Measurements from ENCODE around the gene MYO18B.

The MYO18B gene

GRCh38 chr22:25817092-25817943 lies 75.3 kb downstream of the MYO18B start:
- DNase-seq (ENCODE audit: extremely low read depth in 1 of 2, low read depth in 1 of 2): no peak

- DNase-seq (ENCODE audit: extremely low read depth in 1 of 2, low read depth in 1 of 2): no peak
Measured at GRCh38 chr22:25818541-25818940, 76.6 kb downstream of the MYO18B start.

- DNase-seq (ENCODE audit: extremely low read depth in 1 of 2, low read depth in 1 of 2): no peak
Measured at GRCh38 chr22:25822344-25822743, 80.4 kb downstream of the MYO18B start.

- no peak for DNase-seq (ENCODE audit: extremely low read depth in 1 of 2, low read depth in 1 of 2)
Measured at GRCh38 chr22:25823276-25823675, 81.3 kb downstream of the MYO18B start.

GRCh38 chr22:25824828-25825423 lies 82.9 kb downstream of the MYO18B start:
- no peak for DNase-seq (ENCODE audit: extremely low read depth in 1 of 2, low read depth in 1 of 2)

GRCh38 chr22:25827415-25827814 lies 85.4 kb downstream of the MYO18B start:
- DNase-seq (ENCODE audit: extremely low read depth in 1 of 2, low read depth in 1 of 2): no peak

- DNase-seq (ENCODE audit: extremely low read depth in 1 of 2, low read depth in 1 of 2): no peak
Measured at GRCh38 chr22:25828422-25828821, 86.4 kb downstream of the MYO18B start.

- DNase-seq (ENCODE audit: extremely low read depth in 1 of 2, low read depth in 1 of 2): no peak
Measured at GRCh38 chr22:25829237-25829636, 87.2 kb downstream of the MYO18B start.

- no peak for DNase-seq (ENCODE audit: extremely low read depth in 1 of 2, low read depth in 1 of 2)
Measured at GRCh38 chr22:25829808-25830777, 88.1 kb downstream of the MYO18B start.

- no peak for DNase-seq (ENCODE audit: extremely low read depth in 1 of 2, low read depth in 1 of 2)
Measured at GRCh38 chr22:25833091-25833490, 91.1 kb downstream of the MYO18B start.

- DNase-seq (ENCODE audit: extremely low read depth in 1 of 2, low read depth in 1 of 2): no peak
Measured at GRCh38 chr22:25833676-25834075, 91.7 kb downstream of the MYO18B start.

- DNase-seq (ENCODE audit: extremely low read depth in 1 of 2, low read depth in 1 of 2): no peak
Measured at GRCh38 chr22:25834490-25834889, 92.5 kb downstream of the MYO18B start.

GRCh38 chr22:25835348-25835747 lies 93.4 kb downstream of the MYO18B start:
- no peak for DNase-seq (ENCODE audit: extremely low read depth in 1 of 2, low read depth in 1 of 2)

- no peak for DNase-seq (ENCODE audit: extremely low read depth in 1 of 2, low read depth in 1 of 2)
Measured at GRCh38 chr22:25837288-25837900, 95.4 kb downstream of the MYO18B start.

GRCh38 chr22:25838960-25839741 lies 97.2 kb downstream of the MYO18B start:
- no peak for DNase-seq (ENCODE audit: extremely low read depth in 1 of 2, low read depth in 1 of 2)

- DNase-seq (ENCODE audit: extremely low read depth in 1 of 2, low read depth in 1 of 2): no peak
Measured at GRCh38 chr22:25839755-25840154, 97.8 kb downstream of the MYO18B start.

GRCh38 chr22:25840167-25840566 lies 98.2 kb downstream of the MYO18B start:
- DNase-seq (ENCODE audit: extremely low read depth in 1 of 2, low read depth in 1 of 2): no peak

- DNase-seq (ENCODE audit: extremely low read depth in 1 of 2, low read depth in 1 of 2): no peak
Measured at GRCh38 chr22:25840891-25841290, 98.9 kb downstream of the MYO18B start.

GRCh38 chr22:25841775-25842174 lies 99.8 kb downstream of the MYO18B start:
- DNase-seq (ENCODE audit: extremely low read depth in 1 of 2, low read depth in 1 of 2): no peak
